ENCODE results near the gene GNAT1.

DNA sequence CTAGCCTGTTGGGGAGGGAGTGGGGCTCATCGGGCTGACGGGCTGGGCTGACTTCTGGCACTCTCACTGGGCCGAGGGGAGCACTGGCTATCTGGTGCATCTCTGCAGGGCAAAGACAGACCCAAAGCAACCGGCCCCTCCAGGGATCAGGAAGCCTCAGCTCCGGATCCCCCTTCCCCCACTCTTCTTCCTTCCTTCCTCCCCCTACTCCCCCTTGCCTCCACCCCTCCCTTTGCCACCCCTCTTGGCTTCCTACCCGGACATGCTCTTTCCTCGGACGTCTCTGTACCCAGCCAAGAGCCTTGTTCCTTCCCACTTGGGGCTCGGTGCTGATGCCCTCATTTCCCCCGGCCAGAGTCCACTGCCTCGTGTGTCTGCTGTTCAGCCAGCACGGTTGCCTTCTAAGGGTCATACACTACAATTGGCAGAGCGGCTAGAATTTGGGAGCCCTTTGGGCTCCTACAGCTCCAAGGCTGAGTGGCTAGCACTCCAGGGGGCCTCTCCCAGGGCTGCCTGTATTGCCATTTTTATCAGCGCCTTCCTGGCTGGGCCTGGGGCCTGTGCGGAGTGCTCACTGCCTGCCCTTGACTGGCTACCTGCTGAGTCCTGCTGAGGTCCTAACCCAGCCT is 25.4 kb upstream of the GNAT1 start:
- TF ChIP-seq MAX (CRISPR knock-in tag; IDR thresholded peaks at IDR 0.05) (no peak), CREM (CRISPR knock-in tag; IDR thresholded peaks at IDR 0.05) (no peak), JUN (CRISPR knock-in tag; IDR thresholded peaks at IDR 0.05) (no peak), FOXK1 (CRISPR knock-in tag; IDR thresholded peaks at IDR 0.05) (no peak), SOX15 (CRISPR knock-in tag; IDR thresholded peaks at IDR 0.05) (no peak), E2F1 (CRISPR knock-in tag; IDR thresholded peaks at IDR 0.05) (no peak), STAT6 (CRISPR knock-in tag; conservative IDR thresholded peaks at IDR 0.05; ENCODE audit: low read depth) (no peak), IRF1 (CRISPR knock-in tag; IDR thresholded peaks at IDR 0.05) (no peak), USF1 (CRISPR knock-in tag; IDR thresholded peaks at IDR 0.05) (no peak), OVOL2 (CRISPR knock-in tag; IDR thresholded peaks at IDR 0.05; ENCODE audit: borderline replicate concordance) (no peak), FOXP1 (CRISPR knock-in tag; IDR thresholded peaks at IDR 0.05; ENCODE audit: borderline replicate concordance) (no peak)
- TF ChIP-seq, protein P1, sequence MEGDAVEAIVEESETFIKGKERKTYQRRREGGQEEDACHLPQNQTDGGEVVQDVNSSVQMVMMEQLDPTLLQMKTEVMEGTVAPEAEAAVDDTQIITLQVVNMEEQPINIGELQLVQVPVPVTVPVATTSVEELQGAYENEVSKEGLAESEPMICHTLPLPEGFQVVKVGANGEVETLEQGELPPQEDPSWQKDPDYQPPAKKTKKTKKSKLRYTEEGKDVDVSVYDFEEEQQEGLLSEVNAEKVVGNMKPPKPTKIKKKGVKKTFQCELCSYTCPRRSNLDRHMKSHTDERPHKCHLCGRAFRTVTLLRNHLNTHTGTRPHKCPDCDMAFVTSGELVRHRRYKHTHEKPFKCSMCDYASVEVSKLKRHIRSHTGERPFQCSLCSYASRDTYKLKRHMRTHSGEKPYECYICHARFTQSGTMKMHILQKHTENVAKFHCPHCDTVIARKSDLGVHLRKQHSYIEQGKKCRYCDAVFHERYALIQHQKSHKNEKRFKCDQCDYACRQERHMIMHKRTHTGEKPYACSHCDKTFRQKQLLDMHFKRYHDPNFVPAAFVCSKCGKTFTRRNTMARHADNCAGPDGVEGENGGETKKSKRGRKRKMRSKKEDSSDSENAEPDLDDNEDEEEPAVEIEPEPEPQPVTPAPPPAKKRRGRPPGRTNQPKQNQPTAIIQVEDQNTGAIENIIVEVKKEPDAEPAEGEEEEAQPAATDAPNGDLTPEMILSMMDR (IDR thresholded peaks at IDR 0.05) = no peak
- TF ChIP-seq, protein P2, sequence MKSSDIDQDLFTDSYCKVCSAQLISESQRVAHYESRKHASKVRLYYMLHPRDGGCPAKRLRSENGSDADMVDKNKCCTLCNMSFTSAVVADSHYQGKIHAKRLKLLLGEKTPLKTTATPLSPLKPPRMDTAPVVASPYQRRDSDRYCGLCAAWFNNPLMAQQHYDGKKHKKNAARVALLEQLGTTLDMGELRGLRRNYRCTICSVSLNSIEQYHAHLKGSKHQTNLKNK (CRISPR knock-in tag; IDR thresholded peaks at IDR 0.05) = no peak
